ENCODE results near the gene AEBP2.

GRCh38 chr12:19440019-19440858 lies 947 bp downstream of the AEBP2 start:
- TF ChIP-seq CTCF (IDR thresholded peaks at IDR 0.05) (no peak), POLR2A (IDR thresholded peaks at IDR 0.05) (no peak)
